DLD1 (cell line): ENCODE measurements around the gene PRAME.
"Not testable (repeated sequence)": the region's sequence is repeated elsewhere in the genome, so short reads cannot be mapped to it uniquely, and the experiment has no call there.

Source experiments
- in situ Hi-C: cut with HindIII; loops from 2 replicates; pipeline ENCODE4 v1.10.0; 2017; ENCODE audit warnings: low sequenced_read_pairs

Gene PRAME

GRCh38 chr22:22558972-22559603, at the start of gene PRAME:
Gene PRAME (minus strand): TSS chr22:22559265. CDS start chr22:22556832, 2,433 bp downstream.
- in situ Hi-C loops = loop anchor here (25.0 kb wide), 1 partner anchor 203 kb away; no protein-coding TSS in a partner anchor

GRCh38 chr22:22608022-22608421, 49.0 kb upstream of the PRAME start:
- in situ Hi-C loops = not testable (repeated sequence)

GRCh38 chr22:22605074-22605404, 46.0 kb upstream of the PRAME start:
- in situ Hi-C loops = no loop called here

GRCh38 chr22:22604326-22605073, 45.4 kb upstream of the PRAME start:
- in situ Hi-C loops = no loop called here

- in situ Hi-C loops = no loop called here
These were observed 44.4 kb upstream of the PRAME start for GRCh38 chr22:22603470-22603947.

- in situ Hi-C loops = no loop called here
These were observed 41.6 kb upstream of the PRAME start for GRCh38 chr22:22600531-22601261.

GRCh38 chr22:22599248-22599647, 40.2 kb upstream of the PRAME start:
- in situ Hi-C loops = no loop called here

- in situ Hi-C loops = no loop called here
These were observed 39.1 kb upstream of the PRAME start for GRCh38 chr22:22598144-22598543.

GRCh38 chr22:22595001-22595835, 36.2 kb upstream of the PRAME start:
- in situ Hi-C loops = no loop called here

GRCh38 chr22:22593964-22594656, 35.0 kb upstream of the PRAME start:
- in situ Hi-C loops = no loop called here

- in situ Hi-C loops = no loop called here
These were observed 34.2 kb upstream of the PRAME start for GRCh38 chr22:22593250-22593649.

GRCh38 chr22:22591348-22592299, 32.6 kb upstream of the PRAME start:
- in situ Hi-C loops = no loop called here

GRCh38 chr22:22590136-22590891, 31.2 kb upstream of the PRAME start:
- in situ Hi-C loops = no loop called here

- in situ Hi-C loops = no loop called here
These were observed 29.6 kb upstream of the PRAME start for GRCh38 chr22:22588485-22589164.

- in situ Hi-C loops = no loop called here
These were observed 28.6 kb upstream of the PRAME start for GRCh38 chr22:22587577-22588188.

- in situ Hi-C loops = no loop called here
These were observed 25.7 kb upstream of the PRAME start for GRCh38 chr22:22584722-22585121.

GRCh38 chr22:22583030-22583429, 24.0 kb upstream of the PRAME start:
- in situ Hi-C loops = no loop called here
